Measurements from ENCODE around the gene ST6GAL1. TPM values are rescaled to one million over a fixed set of nuclear protein-coding genes. Genes with fewer than 3 reads are reported as not detected.
"Not testable (repeated sequence)": the region's sequence is repeated elsewhere in the genome, so short reads cannot be mapped to it uniquely, and the experiment has no call there.

ST6GAL1 gene
- total RNA-seq, 1 experiment from 2014 or later = 3.3 TPM

- Histone ChIP-seq H3K9me3 (ENCODE audit: control insufficient read depth, insufficient read depth, low read depth, low read length) (no peaks in the 10 kb centered on the region), H3K36me3 (ENCODE audit: control insufficient read depth, insufficient read depth, low read length) (no peaks in the 10 kb centered on the region), H3K27ac (ENCODE audit: low read length) (no peak overlapping the region), H3K4me3 (ENCODE audit: low read depth in 2 of 2, low read length in 2 of 2) (no peak overlapping the region), H3K4me1 (ENCODE audit: control insufficient read depth, insufficient read depth, low read length) (no peaks in the 10 kb centered on the region), H3K27me3 (ENCODE audit: control insufficient read depth, insufficient read depth, low read length) (peaks cover 8% of the 10 kb centered on the region; the same call in 1 of the 2 replicates)
- ChIA-PET POLR2A (no interaction called here), CTCF (no interaction called here)
- TF ChIP-seq TCF7L2 (IDR thresholded peaks at IDR 0.05; ENCODE audit: low read depth, low read length) (no peak), REST (IDR thresholded peaks at IDR 0.05; ENCODE audit: insufficient read depth in 1 of 2, low read depth in 2 of 2, low read length in 1 of 2) (no peak), SIN3A (IDR thresholded peaks at IDR 0.05; ENCODE audit: borderline replicate concordance, insufficient read depth, low read depth, low read length) (no peak), CTCF (IDR thresholded peaks at IDR 0.05) (no peak), POLR2AphosphoS5 (IDR thresholded peaks at IDR 0.05; ENCODE audit: low read depth, low read length) (no peak)
- in situ Hi-C loops (cut with HindIII; ENCODE audit: low pct_unique_long_range_greater_than_20kb, low sequenced_read_pairs) = no loop called here
- ATAC-seq (no peak), DNase-seq (ENCODE audit: low read depth, low spot score) (no peak)
- intact Hi-C loops (cut with micrococcal nuclease; ENCODE audit: unreplicated experiment) = no loop called here
- no TSS peak for BruUV-seq (replicated peaks)
These were observed 43.9 kb upstream of the ST6GAL1 start for GRCh38 chr3:186886202-186886981.

- H3K36me3 ChIP-seq (ENCODE audit: control insufficient read depth, insufficient read depth, low read length); ATAC-seq; H3K4me1 ChIP-seq (ENCODE audit: control insufficient read depth, insufficient read depth, low read length); H3K27me3 ChIP-seq (ENCODE audit: control insufficient read depth, insufficient read depth, low read length); CTCF ChIA-PET; H3K4me3 ChIP-seq (ENCODE audit: low read depth in 2 of 2, low read length in 2 of 2); BruUV-seq (replicated peaks); POLR2A ChIA-PET; DNase-seq (ENCODE audit: low read depth, low spot score); H3K27ac ChIP-seq (ENCODE audit: low read length); intact Hi-C loops (cut with micrococcal nuclease; ENCODE audit: unreplicated experiment); H3K9me3 ChIP-seq (ENCODE audit: control insufficient read depth, insufficient read depth, low read depth, low read length); in situ Hi-C loops (cut with HindIII; ENCODE audit: low pct_unique_long_range_greater_than_20kb, low sequenced_read_pairs): not testable (repeated sequence)
These were observed 42.8 kb upstream of the ST6GAL1 start for GRCh38 chr3:186887507-186887938.

- H3K9me3 ChIP-seq (ENCODE audit: control insufficient read depth, insufficient read depth, low read depth, low read length) = no peaks in the 10 kb centered on the region
- TF ChIP-seq POLR2AphosphoS5 (IDR thresholded peaks at IDR 0.05; ENCODE audit: low read depth, low read length) (no peak), SIN3A (IDR thresholded peaks at IDR 0.05; ENCODE audit: borderline replicate concordance, insufficient read depth, low read depth, low read length) (no peak), CTCF (IDR thresholded peaks at IDR 0.05) (no peak), REST (IDR thresholded peaks at IDR 0.05; ENCODE audit: insufficient read depth in 1 of 2, low read depth in 2 of 2, low read length in 1 of 2) (no peak), TCF7L2 (IDR thresholded peaks at IDR 0.05; ENCODE audit: low read depth, low read length) (no peak)
- no peak overlapping the region for H3K4me3 ChIP-seq (ENCODE audit: low read depth in 2 of 2, low read length in 2 of 2)
- no peaks in the 10 kb centered on the region for H3K4me1 ChIP-seq (ENCODE audit: control insufficient read depth, insufficient read depth, low read length)
- ChIA-PET CTCF (no interaction called here), POLR2A (no interaction called here)
- H3K27me3 ChIP-seq (ENCODE audit: control insufficient read depth, insufficient read depth, low read length) = peaks cover 8% of the 10 kb centered on the region; the same call in 1 of the 2 replicates
- intact Hi-C loops (cut with micrococcal nuclease; ENCODE audit: unreplicated experiment) (no loop called here), in situ Hi-C loops (cut with HindIII; ENCODE audit: low pct_unique_long_range_greater_than_20kb, low sequenced_read_pairs) (no loop called here)
- H3K36me3 ChIP-seq (ENCODE audit: control insufficient read depth, insufficient read depth, low read length) = no peaks in the 10 kb centered on the region
- no peak for ATAC-seq
- no peak overlapping the region for H3K27ac ChIP-seq (ENCODE audit: low read length)
- BruUV-seq (replicated peaks) = no TSS peak
- no peak for DNase-seq (ENCODE audit: low read depth, low spot score)
These were observed 41.8 kb upstream of the ST6GAL1 start for GRCh38 chr3:186888569-186888968.
